Activated CD4-positive, alpha-beta memory T cell treated with anti-CD3 and anti-CD28 coated beads, Interleukin-2, amount 10 ng/mL, durations not matched to agents 7 days and 5 days (primary cell): ENCODE data around the gene LAMB1. TPM values are rescaled to one million over a fixed set of nuclear protein-coding genes. Genes with fewer than 3 reads are reported as not detected.
"Not testable (repeated sequence)": the region's sequence is repeated elsewhere in the genome, so short reads cannot be mapped to it uniquely, and the experiment has no call there.

Experiments
- CTCF ChIA-PET: fragments of 350-600 bp; sonication (Branson Sonifier 250); formaldehyde crosslinking; loops from one replicate; lab custom pipeline; 2021; ENCODE audit warnings: antibody characterized with exemption, inconsistent platforms; lab: Charles Lee
- POLR2A ChIA-PET: fragments of 350-600 bp; sonication (Branson Sonifier 250); formaldehyde crosslinking; loops from one replicate; lab custom pipeline; 2021; ENCODE audit warnings: antibody characterized with exemption; lab: Charles Lee
- DNase-seq: peaks from one replicate; pipeline ENCODE4 v3.0.0-alpha.2; 2020
- H3K27ac Mint-ChIP-seq: one replicate; pipeline ENCODE4 v1.8.0; 2021; ENCODE audit warnings: mild to moderate bottlenecking, mixed read lengths
- H3K27me3 Mint-ChIP-seq: one replicate; pipeline ENCODE4 v1.8.0; 2021; ENCODE audit warnings: mixed read lengths
- H3K36me3 Mint-ChIP-seq: one replicate; pipeline ENCODE4 v1.8.0; 2021; ENCODE audit warnings: low read depth, mixed read lengths
- H3K4me1 Mint-ChIP-seq: one replicate; pipeline ENCODE4 v1.8.0; 2021; ENCODE audit warnings: mixed read lengths
- H3K4me3 Mint-ChIP-seq: one replicate; pipeline ENCODE4 v1.8.0; 2021; ENCODE audit warnings: mild to moderate bottlenecking, mixed read lengths
- H3K9me3 Mint-ChIP-seq: one replicate; pipeline ENCODE4 v1.8.0; 2021; ENCODE audit warnings: mixed read lengths
- total RNA-seq, 2 experiments: library from RNA; stranded (reverse); gene quantifications; one replicate each; pipeline ENCODE4 v1.2.3, GENCODE V29; 2021

LAMB1 gene
- total RNA-seq, 2 experiments from 2014 or later = not detected

DNA sequence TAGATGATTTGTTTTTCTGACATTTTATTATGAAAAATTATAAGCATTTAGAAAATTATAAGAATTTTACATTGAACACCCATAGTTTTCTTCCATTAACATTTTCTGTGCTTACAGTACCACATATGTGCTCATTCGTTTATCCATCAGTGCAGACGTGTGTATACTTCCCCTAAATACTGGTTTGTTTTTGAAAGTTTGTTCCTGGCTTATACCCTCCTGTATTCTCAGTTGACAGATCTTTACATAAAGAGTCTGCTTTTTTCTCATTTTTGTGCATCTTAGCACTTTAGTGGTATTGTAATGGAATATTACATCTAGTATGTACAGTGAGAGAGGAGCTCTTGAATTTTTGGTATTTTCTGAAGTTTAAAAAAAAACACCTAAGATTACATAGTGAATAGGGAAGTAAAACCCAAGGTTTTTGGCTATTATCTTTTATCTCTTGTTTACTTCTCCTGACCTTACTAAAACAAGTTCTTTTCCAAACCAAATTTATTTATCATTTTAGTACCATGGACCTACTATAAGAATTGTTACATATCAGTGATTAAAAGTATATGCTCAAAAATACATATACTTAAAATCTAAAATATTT, 103.9 kb downstream of the LAMB1 start:
- Mint-ChIP-seq H3K36me3 (peaks cover 42% of the 10 kb centered on the region), H3K4me1 (peaks cover 27% of the 10 kb centered on the region)
- CTCF ChIA-PET = interaction anchor here (1.1 kb wide), 1 partner anchor 18 kb away, joined by 3 read pairs; no protein-coding TSS in a partner anchor

DNA sequence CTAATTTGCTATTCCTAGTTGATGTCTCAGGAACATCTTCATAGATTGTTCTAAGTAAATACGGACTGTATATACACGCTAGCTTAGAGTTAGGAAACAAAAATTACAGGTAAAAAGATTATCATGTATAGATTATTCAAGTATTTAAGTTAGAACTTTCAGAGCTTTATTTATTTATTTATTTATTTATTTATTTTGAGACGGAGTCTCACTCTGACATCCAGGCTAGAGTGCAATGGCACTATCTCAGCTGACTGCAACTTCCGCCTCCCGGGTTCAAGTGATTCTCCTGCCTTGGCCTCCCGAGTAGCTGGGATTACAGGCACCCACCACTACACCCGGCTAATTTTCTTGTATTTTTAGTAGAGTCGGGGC, 110.6 kb downstream of the LAMB1 start:
- ChIA-PET CTCF (interaction anchor here (1.4 kb wide), 2 partner anchors 12 to 149 kb away, joined by 5 to 9 read pairs; partner anchors contain the start of gene CBLL1), POLR2A (interaction anchor here (1.9 to 5.5 kb wide), 5 partner anchors 9 to 724 kb away, joined by 7 to 47 read pairs (median 17); partner anchors contain the start of genes CBLL1, COG5, DUS4L and HBP1)
- Mint-ChIP-seq H3K36me3 (peaks cover 35% of the 10 kb centered on the region), H3K27ac (peak overlapping the region; percentile 91), H3K4me1 (peaks cover 53% of the 10 kb centered on the region), H3K4me3 (peak overlapping the region; percentile 93)
- DNase-seq, H3K9me3 Mint-ChIP-seq, H3K27me3 Mint-ChIP-seq: not testable (repeated sequence)

More for the DNA sequence above, 103.9 kb downstream of the LAMB1 start:
- H3K27ac Mint-ChIP-seq = no peak overlapping the region
- no peaks in the 10 kb centered on the region for H3K27me3 Mint-ChIP-seq
- POLR2A ChIA-PET = no interaction called here
- H3K9me3 Mint-ChIP-seq = no peaks in the 10 kb centered on the region
- no peak overlapping the region for H3K4me3 Mint-ChIP-seq
- no peak for DNase-seq

DNA sequence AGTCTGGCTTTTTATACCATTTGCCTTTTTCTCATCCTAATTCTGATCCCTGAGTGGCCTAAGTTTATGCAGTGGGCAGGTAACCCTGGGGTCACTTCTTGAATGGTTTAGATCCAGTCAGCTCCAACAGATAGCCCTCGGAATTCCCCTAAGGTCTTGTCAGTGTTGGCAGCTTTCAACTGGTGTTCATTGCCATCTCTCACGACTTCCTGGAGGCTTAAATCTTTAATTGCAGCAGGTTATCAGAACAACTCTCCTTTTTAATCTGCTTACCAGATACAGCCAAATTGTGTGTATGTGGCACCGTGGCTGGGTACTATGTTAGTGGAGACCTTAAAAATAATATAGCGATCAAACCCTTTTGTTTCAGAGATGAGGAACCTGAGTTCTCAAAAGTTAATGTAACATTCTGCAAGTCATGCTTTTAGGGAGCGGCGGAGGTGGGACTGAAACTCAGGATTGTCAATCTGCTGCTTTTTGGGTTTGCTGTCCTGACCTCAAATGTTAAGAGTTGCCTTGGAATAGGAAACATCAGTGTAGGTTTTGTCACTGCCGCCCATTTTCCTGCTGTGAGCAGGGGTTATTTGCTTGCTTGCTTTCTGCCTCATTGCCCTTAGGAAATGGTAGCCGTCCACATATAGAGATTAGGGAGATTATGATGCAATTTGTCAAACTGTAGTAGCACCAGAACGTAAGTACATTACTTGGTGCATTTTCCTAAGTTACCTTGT, 111.2 kb downstream of the LAMB1 start:
- ChIA-PET CTCF (interaction anchor here (1.4 to 4.8 kb wide), 2 partner anchors 12 kb away, joined by 5 to 29 read pairs; no protein-coding TSS in a partner anchor), POLR2A (interaction anchor here (1.3 to 5.5 kb wide), 9 partner anchors 9 to 723 kb away, joined by 3 to 47 read pairs (median 7); partner anchors contain the start of genes CBLL1, COG5, DUS4L and HBP1)
- H3K4me1 Mint-ChIP-seq = peaks cover 49% of the 10 kb centered on the region
- peaks cover 30% of the 10 kb centered on the region for H3K36me3 Mint-ChIP-seq
- H3K4me3 Mint-ChIP-seq = peak overlapping the region; percentile 93
- no peak for DNase-seq
- H3K27me3 Mint-ChIP-seq = no peaks in the 10 kb centered on the region
- peaks cover 2% of the 10 kb centered on the region for H3K9me3 Mint-ChIP-seq
- H3K27ac Mint-ChIP-seq = peak overlapping the region; percentile 91

DNA sequence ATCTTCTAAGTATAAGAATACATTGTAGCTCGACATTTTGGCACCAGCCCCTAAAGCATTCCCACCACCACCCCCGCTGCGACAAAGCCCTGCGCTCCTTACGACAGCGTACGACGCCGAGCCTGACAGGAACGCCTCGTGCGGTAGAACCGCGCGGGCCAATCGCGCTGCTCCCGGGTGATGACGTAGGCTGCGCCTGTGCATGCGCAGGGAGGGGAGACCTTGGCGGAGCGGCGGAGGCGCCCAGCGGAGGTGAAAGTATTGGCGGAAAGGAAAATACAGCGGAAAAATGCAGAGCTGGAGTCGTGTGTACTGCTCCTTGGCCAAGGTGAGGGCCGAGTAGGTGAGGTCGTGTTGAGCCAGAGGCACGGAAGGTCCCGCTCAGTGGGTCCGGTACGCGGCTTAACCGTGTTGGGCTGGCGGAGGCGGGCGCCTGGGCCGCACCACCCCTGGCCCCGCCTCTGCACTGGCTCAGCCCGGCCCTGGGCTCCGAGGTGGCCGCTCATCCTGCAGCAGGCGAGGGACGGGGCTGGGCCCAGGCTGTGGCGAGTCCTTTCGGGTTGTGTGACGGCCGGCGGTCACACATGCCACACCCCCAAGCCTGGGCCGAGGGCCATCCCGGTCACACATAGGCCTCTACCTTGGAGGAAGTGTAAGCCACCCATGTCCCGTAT, 111.9 kb downstream of the LAMB1 start, which contains the start of gene DLD:
DLD (plus strand) TSS at position 222 of the 674 bp plus-strand sequence; CDS start at position 290, 68 bp downstream.
- Mint-ChIP-seq H3K27ac (peak within 1 kb of the TSS; percentile 91), H3K27me3 (no peaks in the 10 kb centered on the region), H3K4me1 (peaks cover 47% of the 10 kb centered on the region), H3K36me3 (peaks cover 24% of the 10 kb centered on the region), H3K9me3 (peaks cover 2% of the 10 kb centered on the region), H3K4me3 (peak within 1 kb of the TSS; percentile 93)
- POLR2A ChIA-PET = interaction anchor here (1.3 to 5.5 kb wide), 9 partner anchors 10 to 723 kb away, joined by 3 to 47 read pairs (median 7); partner anchors contain the start of genes CBLL1, COG5, DUS4L and HBP1
- CTCF ChIA-PET = interaction anchor here (0.7 to 4.8 kb wide), 6 partner anchors 11 to 327 kb away, joined by 3 to 29 read pairs (median 6); partner anchors contain the start of genes CBLL1, COG5 and DUS4L
- DNase-seq = peak; percentile 95

DNA sequence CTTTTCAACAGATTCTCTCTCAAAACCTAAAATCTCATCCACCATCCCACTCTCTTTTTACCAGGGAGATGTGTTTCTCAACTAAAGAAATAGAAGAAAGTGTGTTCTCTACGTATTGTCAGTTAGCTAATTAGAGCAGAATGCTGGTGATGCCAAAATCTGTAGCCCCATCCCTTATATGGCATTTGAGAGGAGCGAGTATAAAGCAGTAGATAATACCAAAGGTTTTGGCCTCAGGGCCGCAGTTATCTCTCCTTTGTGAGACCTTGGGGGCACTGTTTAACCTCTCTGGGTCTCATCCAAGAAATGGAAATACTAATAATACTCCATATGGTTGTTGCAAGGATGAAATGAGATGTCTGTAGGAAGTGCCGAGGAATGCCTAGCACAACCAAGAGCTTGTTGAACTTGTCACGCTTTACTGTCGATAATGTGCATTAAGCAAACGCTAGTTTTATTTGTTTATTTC, 112.4 kb downstream of the LAMB1 start:
- POLR2A ChIA-PET = interaction anchor here (1.3 to 5.5 kb wide), 9 partner anchors 10 to 722 kb away, joined by 3 to 47 read pairs (median 7); partner anchors contain the start of genes CBLL1, COG5, DUS4L and HBP1
- no peaks in the 10 kb centered on the region for H3K27me3 Mint-ChIP-seq

DNA sequence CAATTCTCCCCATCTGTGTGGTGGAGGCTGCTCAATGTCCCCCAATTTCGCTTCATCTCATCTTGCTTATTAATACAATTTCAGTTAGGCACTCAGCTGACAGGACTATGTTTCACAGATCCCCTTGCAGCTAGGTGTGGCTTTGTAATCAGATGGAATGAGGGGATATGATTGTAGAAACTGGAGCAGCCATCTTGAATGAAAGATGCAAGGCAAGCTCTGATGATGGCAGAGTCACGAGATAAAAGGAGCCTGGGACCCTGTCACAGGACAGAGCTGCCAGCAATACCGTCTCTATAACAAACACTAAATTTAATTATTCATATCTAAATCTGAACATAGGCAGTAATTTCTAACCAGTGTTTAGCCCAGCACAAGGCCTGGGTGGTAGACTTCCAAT, 113.0 kb downstream of the LAMB1 start:
- H3K9me3 Mint-ChIP-seq = peaks cover 2% of the 10 kb centered on the region
- POLR2A ChIA-PET = interaction anchor here (1.4 to 5.5 kb wide), 4 partner anchors 10 to 721 kb away, joined by 6 to 47 read pairs (median 18); partner anchors contain the start of genes CBLL1 and HBP1
- H3K4me1 Mint-ChIP-seq = peaks cover 39% of the 10 kb centered on the region
- peaks cover 15% of the 10 kb centered on the region for H3K36me3 Mint-ChIP-seq
- DNase-seq = no peak
- CTCF ChIA-PET = interaction anchor here (0.9 to 4.8 kb wide), 7 partner anchors 10 to 147 kb away, joined by 3 to 29 read pairs (median 9); partner anchors contain the start of gene CBLL1
- H3K27ac Mint-ChIP-seq = peak overlapping the region; percentile 91
- H3K27me3 Mint-ChIP-seq = peaks cover 2% of the 10 kb centered on the region
- H3K4me3 Mint-ChIP-seq = peak overlapping the region; percentile 93

More for the DNA sequence above, 112.4 kb downstream of the LAMB1 start:
- peak overlapping the region; percentile 91 for H3K27ac Mint-ChIP-seq
- peak overlapping the region; percentile 93 for H3K4me3 Mint-ChIP-seq
- H3K4me1 Mint-ChIP-seq = peaks cover 43% of the 10 kb centered on the region
- H3K9me3 Mint-ChIP-seq = peaks cover 2% of the 10 kb centered on the region
- no peak for DNase-seq
- peaks cover 20% of the 10 kb centered on the region for H3K36me3 Mint-ChIP-seq
- CTCF ChIA-PET = interaction anchor here (0.7 to 4.8 kb wide), 7 partner anchors 11 to 327 kb away, joined by 3 to 29 read pairs (median 3); partner anchors contain the start of genes CBLL1, COG5 and DUS4L

DNA sequence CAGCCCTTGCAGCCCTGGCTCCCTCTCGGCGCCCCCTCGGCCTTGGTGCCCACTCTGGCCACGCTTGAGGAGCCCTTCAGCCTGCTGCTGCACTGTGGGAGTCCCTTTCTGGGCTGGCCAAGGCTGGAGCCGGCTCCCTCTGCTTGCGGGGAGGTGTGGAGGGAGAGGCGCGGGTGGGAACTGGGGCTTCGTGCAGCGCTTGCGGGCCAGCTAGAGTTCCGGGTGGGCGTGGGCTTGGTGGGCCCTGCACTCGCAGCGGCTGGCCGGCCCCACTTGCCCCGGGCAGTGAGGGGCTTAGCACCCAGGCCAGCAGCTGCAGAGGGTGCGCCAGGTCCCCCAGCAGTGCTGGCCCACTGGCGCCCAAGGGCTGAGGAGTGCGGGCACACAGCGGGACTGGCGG, 115.1 kb downstream of the LAMB1 start:
- peaks cover 19% of the 10 kb centered on the region for H3K4me1 Mint-ChIP-seq

DNA sequence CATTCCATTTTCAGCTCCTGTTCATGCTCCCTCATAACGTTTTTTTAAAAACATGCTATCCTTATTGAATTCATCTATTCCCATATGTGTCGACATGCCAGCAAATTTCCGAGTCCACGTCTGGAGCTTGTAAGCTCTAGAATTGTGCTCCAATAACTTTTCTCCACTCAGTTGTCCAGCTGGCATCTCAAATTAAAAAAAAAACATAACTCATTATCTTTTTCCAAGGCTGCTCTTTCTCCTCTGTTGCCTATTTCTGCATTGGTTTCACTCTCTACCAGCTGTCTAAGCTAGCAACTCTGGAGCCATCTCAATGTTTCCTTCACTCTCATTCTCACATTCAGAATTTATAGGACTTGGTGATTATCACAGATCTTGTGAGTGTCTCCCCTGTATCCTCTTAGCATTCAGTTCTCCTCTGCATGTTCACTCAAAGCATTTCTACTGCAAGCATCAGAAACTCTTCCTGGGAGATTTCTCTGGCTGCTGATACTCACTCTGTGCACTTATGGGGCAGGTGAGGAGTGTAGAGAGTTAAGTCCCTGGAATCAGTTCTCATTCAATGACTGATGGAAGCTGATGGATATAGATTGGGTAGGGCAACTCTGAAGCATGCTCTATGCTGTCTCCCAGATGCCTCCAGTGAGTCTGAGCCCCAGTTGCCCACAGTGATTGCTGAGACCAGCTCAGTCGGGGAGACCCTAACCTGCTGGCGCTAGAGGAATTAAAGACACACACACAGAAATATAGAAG, 118.7 kb downstream of the LAMB1 start:
- Mint-ChIP-seq H3K36me3 (no peaks in the 10 kb centered on the region), H3K9me3 (peaks cover 2% of the 10 kb centered on the region), H3K27ac (no peak overlapping the region), H3K4me1 (peaks cover 6% of the 10 kb centered on the region), H3K27me3 (peaks cover 11% of the 10 kb centered on the region), H3K4me3 (no peak overlapping the region)
- no peak for DNase-seq
- ChIA-PET POLR2A (no interaction called here), CTCF (interaction anchor here (1.1 kb wide), 1 partner anchor 141 kb away, joined by 4 read pairs; the partner anchor contains the start of gene CBLL1)

More for the DNA sequence above, 115.1 kb downstream of the LAMB1 start:
- not testable (repeated sequence) for H3K36me3 Mint-ChIP-seq, H3K9me3 Mint-ChIP-seq, DNase-seq, H3K4me3 Mint-ChIP-seq, H3K27me3 Mint-ChIP-seq, H3K27ac Mint-ChIP-seq
- POLR2A ChIA-PET = interaction anchor here (1.3 kb wide), 1 partner anchor 13 kb away, joined by 4 read pairs; no protein-coding TSS in a partner anchor
- CTCF ChIA-PET = interaction anchor here (0.6 to 4.8 kb wide), 3 partner anchors 8 to 563 kb away, joined by 4 to 29 read pairs (median 16); no protein-coding TSS in a partner anchor

DNA sequence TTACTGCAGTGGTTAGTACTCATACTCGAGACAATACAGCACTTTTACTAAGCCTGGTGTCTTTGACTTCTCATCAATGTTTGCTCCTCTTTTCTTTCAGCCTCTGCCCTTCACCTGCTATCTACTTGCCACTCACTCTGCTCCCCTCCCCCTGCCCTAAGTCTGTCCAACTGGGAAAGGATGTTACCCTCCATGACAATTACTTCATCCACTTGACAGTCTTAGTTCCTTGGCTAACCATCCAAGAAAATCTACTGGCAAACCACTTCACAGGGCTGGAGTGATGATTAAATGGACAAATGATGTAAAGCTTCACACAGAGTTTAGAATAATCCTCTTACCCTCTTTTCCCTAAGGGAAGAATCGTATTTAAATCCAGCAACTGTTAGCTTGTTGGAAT, 120.2 kb downstream of the LAMB1 start:
- peaks cover 11% of the 10 kb centered on the region for H3K27me3 Mint-ChIP-seq
- CTCF ChIA-PET = interaction anchor here (1.3 kb wide), 1 partner anchor 139 kb away, joined by 6 read pairs; the partner anchor contains the start of gene CBLL1
- POLR2A ChIA-PET = interaction anchor here (0.8 kb wide), 1 partner anchor 420 kb away, joined by 3 read pairs; no protein-coding TSS in a partner anchor
- H3K36me3 Mint-ChIP-seq = no peaks in the 10 kb centered on the region
- no peak overlapping the region for H3K4me3 Mint-ChIP-seq
- peaks cover 14% of the 10 kb centered on the region for H3K4me1 Mint-ChIP-seq
- H3K9me3 Mint-ChIP-seq = no peaks in the 10 kb centered on the region
- no peak for DNase-seq
- no peak overlapping the region for H3K27ac Mint-ChIP-seq

DNA sequence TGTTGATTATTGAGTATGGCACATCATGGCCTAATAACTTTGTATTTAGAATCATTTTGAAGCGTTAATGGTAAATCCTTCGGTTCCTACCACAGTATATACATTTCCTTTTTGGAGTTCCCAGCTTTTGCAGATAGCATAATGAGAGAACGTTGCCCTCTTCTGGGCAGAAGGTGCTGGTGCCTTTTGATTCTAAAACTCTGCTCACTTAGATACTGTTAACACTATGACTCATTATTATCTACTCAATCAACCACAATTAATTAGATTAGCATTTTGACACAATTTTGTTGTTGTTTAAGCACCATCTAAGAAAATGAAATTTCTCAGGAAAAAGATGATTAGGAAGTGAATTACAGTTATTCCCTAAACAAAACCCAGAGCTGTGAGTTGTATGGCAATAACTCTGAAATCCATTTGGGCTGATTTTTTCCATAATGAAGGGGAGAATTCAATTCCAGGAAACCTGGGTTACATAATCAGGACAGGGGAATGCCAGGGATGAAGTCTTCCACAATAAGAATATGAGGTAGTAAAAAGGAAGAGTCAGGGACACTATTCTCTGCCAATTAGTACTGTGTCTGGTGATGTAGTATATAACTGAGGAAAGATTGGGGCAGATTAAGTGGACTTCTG, 123.4 kb downstream of the LAMB1 start:
- ChIA-PET CTCF (interaction anchor here (0.5 to 7.0 kb wide), 18 partner anchors 9 to 711 kb away, joined by 3 to 178 read pairs (median 4); partner anchors contain the start of genes CBLL1, DLD and HBP1), POLR2A (interaction anchor here (1.1 to 8.0 kb wide), 3 partner anchors 11 to 137 kb away, joined by 3 to 69 read pairs (median 20); partner anchors contain the start of genes CBLL1 and DLD)
- Mint-ChIP-seq H3K27me3 (peaks cover 8% of the 10 kb centered on the region), H3K4me1 (peaks cover 31% of the 10 kb centered on the region), H3K36me3 (no peaks in the 10 kb centered on the region), H3K9me3 (no peaks in the 10 kb centered on the region), H3K27ac (no peak overlapping the region), H3K4me3 (no peak overlapping the region)
- DNase-seq = peak; percentile 40
